ENCODE data around the gene KPNA6.
"Not testable (repeated sequence)": the region's sequence is repeated elsewhere in the genome, so short reads cannot be mapped to it uniquely, and the experiment has no call there.

The KPNA6 gene

GRCh38 chr1:32127409-32128198 is 19.7 kb downstream of the KPNA6 start:
- no peak overlapping the region for H3K27ac ChIP-seq (ENCODE audit: low read depth, low read length)

GRCh38 chr1:32128479-32128878 is 20.6 kb downstream of the KPNA6 start:
- no peaks in the 10 kb centered on the region for H3K4me1 ChIP-seq (ENCODE audit: control insufficient read depth, insufficient read depth, low read length)
- H3K36me3 ChIP-seq (ENCODE audit: control insufficient read depth, insufficient read depth, low read length) = no peaks in the 10 kb centered on the region
- H3K27ac ChIP-seq (ENCODE audit: low read depth, low read length) = no peak overlapping the region
- no peaks in the 10 kb centered on the region for H3K27me3 ChIP-seq (ENCODE audit: control insufficient read depth, insufficient read depth, low read length)
- H3K4me3 ChIP-seq (ENCODE audit: low read length) = no peak overlapping the region
- H3K9ac ChIP-seq (ENCODE audit: low read length) = no peak overlapping the region

More at GRCh38 chr1:32127409-32128198, 19.7 kb downstream of the KPNA6 start:
- no peak overlapping the region for H3K4me3 ChIP-seq (ENCODE audit: low read length)
- no peak overlapping the region for H3K9ac ChIP-seq (ENCODE audit: low read length)
- no peaks in the 10 kb centered on the region for H3K4me1 ChIP-seq (ENCODE audit: control insufficient read depth, insufficient read depth, low read length)
- no peaks in the 10 kb centered on the region for H3K36me3 ChIP-seq (ENCODE audit: control insufficient read depth, insufficient read depth, low read length)
- no peaks in the 10 kb centered on the region for H3K27me3 ChIP-seq (ENCODE audit: control insufficient read depth, insufficient read depth, low read length)

- no peaks in the 10 kb centered on the region for H3K4me1 ChIP-seq (ENCODE audit: control insufficient read depth, insufficient read depth, low read length)
- no peaks in the 10 kb centered on the region for H3K27me3 ChIP-seq (ENCODE audit: control insufficient read depth, insufficient read depth, low read length)
- H3K27ac ChIP-seq (ENCODE audit: low read depth, low read length) = no peak overlapping the region
- no peaks in the 10 kb centered on the region for H3K36me3 ChIP-seq (ENCODE audit: control insufficient read depth, insufficient read depth, low read length)
- no peak overlapping the region for H3K4me3 ChIP-seq (ENCODE audit: low read length)
- H3K9ac ChIP-seq (ENCODE audit: low read length) = no peak overlapping the region
Measured at GRCh38 chr1:32128964-32129363, 21.1 kb downstream of the KPNA6 start.

GRCh38 chr1:32133950-32134280 is 26.1 kb downstream of the KPNA6 start:
- not testable (repeated sequence) for H3K27me3 ChIP-seq (ENCODE audit: control insufficient read depth, insufficient read depth, low read length); H3K4me1 ChIP-seq (ENCODE audit: control insufficient read depth, insufficient read depth, low read length); H3K36me3 ChIP-seq (ENCODE audit: control insufficient read depth, insufficient read depth, low read length); H3K4me3 ChIP-seq (ENCODE audit: low read length); H3K9ac ChIP-seq (ENCODE audit: low read length); H3K27ac ChIP-seq (ENCODE audit: low read depth, low read length)

GRCh38 chr1:32137111-32137510 is 29.3 kb downstream of the KPNA6 start:
- no peaks in the 10 kb centered on the region for H3K27me3 ChIP-seq (ENCODE audit: control insufficient read depth, insufficient read depth, low read length)
- H3K4me3 ChIP-seq (ENCODE audit: low read length) = no peak overlapping the region
- H3K27ac ChIP-seq (ENCODE audit: low read depth, low read length) = no peak overlapping the region
- H3K9ac ChIP-seq (ENCODE audit: low read length) = no peak overlapping the region
- no peaks in the 10 kb centered on the region for H3K4me1 ChIP-seq (ENCODE audit: control insufficient read depth, insufficient read depth, low read length)
- no peaks in the 10 kb centered on the region for H3K36me3 ChIP-seq (ENCODE audit: control insufficient read depth, insufficient read depth, low read length)

- Histone ChIP-seq H3K4me1 (ENCODE audit: control insufficient read depth, insufficient read depth, low read length) (peaks cover 7% of the 10 kb centered on the region), H3K36me3 (ENCODE audit: control insufficient read depth, insufficient read depth, low read length) (no peaks in the 10 kb centered on the region), H3K9ac (ENCODE audit: low read length) (no peak overlapping the region), H3K27ac (ENCODE audit: low read depth, low read length) (no peak overlapping the region), H3K4me3 (ENCODE audit: low read length) (no peak overlapping the region), H3K27me3 (ENCODE audit: control insufficient read depth, insufficient read depth, low read length) (no peaks in the 10 kb centered on the region)
Measured at GRCh38 chr1:32138965-32139364, 31.1 kb downstream of the KPNA6 start.

GRCh38 chr1:32142446-32143301 is 34.8 kb downstream of the KPNA6 start:
- Histone ChIP-seq H3K27ac (ENCODE audit: low read depth, low read length) (peak overlapping the region; percentile 55), H3K27me3 (ENCODE audit: control insufficient read depth, insufficient read depth, low read length) (no peaks in the 10 kb centered on the region), H3K9ac (ENCODE audit: low read length) (no peak overlapping the region), H3K36me3 (ENCODE audit: control insufficient read depth, insufficient read depth, low read length) (no peaks in the 10 kb centered on the region), H3K4me3 (ENCODE audit: low read length) (no peak overlapping the region), H3K4me1 (ENCODE audit: control insufficient read depth, insufficient read depth, low read length) (peaks cover 7% of the 10 kb centered on the region)

- not testable (repeated sequence) for H3K36me3 ChIP-seq (ENCODE audit: control insufficient read depth, insufficient read depth, low read length); H3K9ac ChIP-seq (ENCODE audit: low read length); H3K4me1 ChIP-seq (ENCODE audit: control insufficient read depth, insufficient read depth, low read length); H3K27me3 ChIP-seq (ENCODE audit: control insufficient read depth, insufficient read depth, low read length); H3K4me3 ChIP-seq (ENCODE audit: low read length); H3K27ac ChIP-seq (ENCODE audit: low read depth, low read length)
Measured at GRCh38 chr1:32143302-32143695, 35.4 kb downstream of the KPNA6 start.

GRCh38 chr1:32144033-32144432 is 36.2 kb downstream of the KPNA6 start:
- Histone ChIP-seq H3K27ac (ENCODE audit: low read depth, low read length) (no peak overlapping the region), H3K36me3 (ENCODE audit: control insufficient read depth, insufficient read depth, low read length) (no peaks in the 10 kb centered on the region), H3K27me3 (ENCODE audit: control insufficient read depth, insufficient read depth, low read length) (no peaks in the 10 kb centered on the region), H3K4me1 (ENCODE audit: control insufficient read depth, insufficient read depth, low read length) (peaks cover 7% of the 10 kb centered on the region), H3K4me3 (ENCODE audit: low read length) (no peak overlapping the region), H3K9ac (ENCODE audit: low read length) (no peak overlapping the region)

- H3K4me1 ChIP-seq (ENCODE audit: control insufficient read depth, insufficient read depth, low read length) = peaks cover 13% of the 10 kb centered on the region
- not testable (repeated sequence) for H3K27ac ChIP-seq (ENCODE audit: low read depth, low read length); H3K9ac ChIP-seq (ENCODE audit: low read length); H3K4me3 ChIP-seq (ENCODE audit: low read length); H3K27me3 ChIP-seq (ENCODE audit: control insufficient read depth, insufficient read depth, low read length); H3K36me3 ChIP-seq (ENCODE audit: control insufficient read depth, insufficient read depth, low read length)
Measured at GRCh38 chr1:32147799-32148198, 39.9 kb downstream of the KPNA6 start.

GRCh38 chr1:32150847-32151246 is 43.0 kb downstream of the KPNA6 start:
- H3K4me1 ChIP-seq (ENCODE audit: control insufficient read depth, insufficient read depth, low read length) = peaks cover 12% of the 10 kb centered on the region
- H3K27me3 ChIP-seq (ENCODE audit: control insufficient read depth, insufficient read depth, low read length) = no peaks in the 10 kb centered on the region
- no peak overlapping the region for H3K4me3 ChIP-seq (ENCODE audit: low read length)
- peaks cover under 1% of the 10 kb centered on the region for H3K36me3 ChIP-seq (ENCODE audit: control insufficient read depth, insufficient read depth, low read length)
- H3K27ac ChIP-seq (ENCODE audit: low read depth, low read length) = no peak overlapping the region
- H3K9ac ChIP-seq (ENCODE audit: low read length) = no peak overlapping the region

GRCh38 chr1:32151319-32151787 is 43.5 kb downstream of the KPNA6 start:
- no peak overlapping the region for H3K9ac ChIP-seq (ENCODE audit: low read length)

More at GRCh38 chr1:32151319-32151787, 43.5 kb downstream of the KPNA6 start:
- peaks cover 12% of the 10 kb centered on the region for H3K4me1 ChIP-seq (ENCODE audit: control insufficient read depth, insufficient read depth, low read length)
- H3K27ac ChIP-seq (ENCODE audit: low read depth, low read length) = no peak overlapping the region
- H3K36me3 ChIP-seq (ENCODE audit: control insufficient read depth, insufficient read depth, low read length) = peaks cover 5% of the 10 kb centered on the region
- H3K4me3 ChIP-seq (ENCODE audit: low read length) = no peak overlapping the region
- no peaks in the 10 kb centered on the region for H3K27me3 ChIP-seq (ENCODE audit: control insufficient read depth, insufficient read depth, low read length)
